GM13976 (cell line): ENCODE measurements around the gene PTTG2.

Experiments used
- DNase-seq: peaks from one replicate; pipeline ENCODE4 v3.0.0; 2012; ENCODE audit warnings: low spot score
- CTCF ChIP-seq: IDR thresholded peaks from 2 replicates; pipeline ENCODE4 v1.5.1; 2012; ENCODE audit warnings: borderline replicate concordance, mild to moderate bottlenecking; ENCODE audit not compliant: insufficient read depth; ENCODE audit errors: extremely low read depth, missing control alignments, control extremely low read depth
- in situ Hi-C: fragments of 300-500 bp; cut with MboI; formaldehyde crosslinking; loops from one replicate; pipeline ENCODE4 v1.12.0; 2022; ENCODE audit warnings: low sequenced_read_pairs, mixed read lengths, inconsistent platforms; ENCODE audit not compliant: unreplicated experiment

The PTTG2 gene

GRCh38 chr4:37927434-37927833 is 32.8 kb upstream of the PTTG2 start:
- in situ Hi-C loops: no loop called here
- DNase-seq: no peak
- no peak for TF ChIP-seq CTCF

- no peak for TF ChIP-seq CTCF
- in situ Hi-C loops: no loop called here
- DNase-seq: no peak
Measured at GRCh38 chr4:37928426-37929416, 31.5 kb upstream of the PTTG2 start.

- DNase-seq: no peak
- in situ Hi-C loops: no loop called here
- no peak for TF ChIP-seq CTCF
Measured at GRCh38 chr4:37934096-37934495, 26.1 kb upstream of the PTTG2 start.

- no peak for DNase-seq
- no peak for TF ChIP-seq CTCF
- in situ Hi-C loops: no loop called here
Measured at GRCh38 chr4:37934609-37935008, 25.6 kb upstream of the PTTG2 start.

- no peak for DNase-seq
- TF ChIP-seq CTCF: no peak
- in situ Hi-C loops: no loop called here
Measured at GRCh38 chr4:37935026-37935425, 25.2 kb upstream of the PTTG2 start.

- in situ Hi-C loops: no loop called here
- no peak for TF ChIP-seq CTCF
- DNase-seq: no peak
Measured at GRCh38 chr4:37936889-37937498, 23.2 kb upstream of the PTTG2 start.
